HCT116 (cell line): Measurements from ENCODE around the gene ALPP. TPM values are rescaled to one million over a fixed set of nuclear protein-coding genes. Genes with fewer than 3 reads are reported as not detected.

Experiments
- ATAC-seq: fragments of 200-7000 bp; cut with Tn5 transposase; 2 replicates; pipeline ENCODE4 v1.9.1; 2020; ENCODE audit warnings: mild to moderate bottlenecking, moderate library complexity
- BruUV-seq: library from RNA; stranded (reverse); fragments of 400-500 nt; replicated peaks from 2 replicates; lab custom pipeline; 2021; lab: Mats Ljungman, UMichigan
- CTCF ChIA-PET: fragments of 300-600 bp; sonication (Branson Sonifier 250); formaldehyde crosslinking; loops from one replicate; lab custom pipeline; 2021; ENCODE audit warnings: antibody characterized with exemption; lab: Charles Lee
- POLR2A ChIA-PET: fragments of 300-600, 350-600 bp; sonication (Branson Sonifier 250); formaldehyde crosslinking; loops from one replicate; lab custom pipeline; 2021; ENCODE audit warnings: antibody characterized with exemption; lab: Charles Lee
- RAD21 ChIA-PET, 2 experiments: fragments of 300-600 bp; sonication (Branson Sonifier 250); formaldehyde crosslinking; loops; one replicate each; lab custom pipeline; 2023; ENCODE audit warnings: low total read pairs in 2 of 2; ENCODE audit not compliant: uncharacterized antibody in 2 of 2, unreplicated experiment in 2 of 2, low non-redundant PET in 1 of 2; lab: Charles Lee
- DNase-seq: peaks from one replicate; pipeline ENCODE4 v3.0.0-alpha.2; 2010; ENCODE audit warnings: low read depth, low spot score
- H2AFZ ChIP-seq: fragments of 200-600 bp; shearing (Covaris generic), sonication (generic); 2 replicates; pipeline ENCODE4 v1.6.1; 2017; ENCODE audit warnings: low read depth, mixed run types, mixed read lengths, antibody characterized with exemption, low read length; ENCODE audit not compliant: poor library complexity, severe bottlenecking
- H3K27ac ChIP-seq: 2 replicates; pipeline ENCODE4 v1.5.1; 2012; ENCODE audit warnings: low read depth, low read length
- H3K27me3 ChIP-seq: fragments of 200-600 bp; sonication (generic); 2 replicates; pipeline ENCODE4 v1.6.1; 2016; ENCODE audit warnings: mixed run types, low read length, mixed read lengths; ENCODE audit not compliant: insufficient read depth
- H3K36me3 ChIP-seq, 2 experiments: fragments of 200-500 bp in 1 of 2; fragments of 200-600 bp in 1 of 2; sonication (Bioruptor generic) in 1 of 2; sonication (generic) in 1 of 2; 2 replicates each; pipeline versions ENCODE4 v1.5.1 to v1.6.1; 2014 to 2016; ENCODE audit warnings: low read length in 2 of 2, inconsistent platforms in 1 of 2, mixed read lengths in 1 of 2, mixed run types in 1 of 2; ENCODE audit not compliant: insufficient read depth in 2 of 2, control insufficient read depth in 1 of 2
- H3K4me1 ChIP-seq, 2 experiments: fragments of 200-600 bp in 1 of 2; sonication (generic) in 1 of 2; 2 replicates each; pipeline versions ENCODE4 v1.5.1 to v1.6.1; 2012 to 2017; ENCODE audit warnings: low read length in 2 of 2, inconsistent platforms in 1 of 2, mild to moderate bottlenecking in 1 of 2, mixed read lengths in 1 of 2, mixed run types in 1 of 2, moderate library complexity in 1 of 2; ENCODE audit not compliant: insufficient read depth in 2 of 2, control insufficient read depth in 1 of 2
- H3K4me2 ChIP-seq: fragments of 200-600 bp; sonication (generic); 2 replicates; pipeline ENCODE4 v1.6.1; 2017; ENCODE audit warnings: mixed run types, low read length, mixed read lengths
- H3K4me3 ChIP-seq, 2 experiments: fragments of 200-600 bp in 1 of 2; sonication (generic) in 1 of 2; replicated peaks in 1 of 2; 2 replicates each; pipeline ENCODE4 v1.5.1; 2011 to 2016; ENCODE audit warnings: low read length in 2 of 2, control low read depth in 1 of 2, low read depth in 1 of 2, mild to moderate bottlenecking in 1 of 2, mixed read lengths in 1 of 2, mixed run types in 1 of 2
- H3K79me2 ChIP-seq: fragments of 200-600 bp; sonication (generic); 2 replicates; pipeline ENCODE4 v1.6.1; 2017; ENCODE audit warnings: mild to moderate bottlenecking, mixed run types, low read length, moderate library complexity, mixed read lengths; ENCODE audit not compliant: insufficient read depth
- H3K9ac ChIP-seq: fragments of 200-600 bp; sonication (generic); 2 replicates; pipeline ENCODE4 v1.6.1; 2016; ENCODE audit warnings: low read length, mixed read lengths
- H3K9me2 ChIP-seq: fragments of 200-600 bp; sonication (generic), shearing (Covaris generic); 2 replicates; pipeline ENCODE4 v1.6.1; 2017; ENCODE audit warnings: mixed run types, mild to moderate bottlenecking, moderate library complexity; ENCODE audit not compliant: insufficient read depth
- H3K9me3 ChIP-seq, 2 experiments: fragments of 200-500 bp in 1 of 2; fragments of 200-600 bp in 1 of 2; sonication (Bioruptor generic) in 1 of 2; sonication (generic) in 1 of 2; 2 replicates each; pipeline ENCODE4 v1.6.1; 2014 to 2017; ENCODE audit warnings: low read length in 2 of 2, mixed read lengths in 2 of 2, inconsistent platforms in 1 of 2, low read depth in 1 of 2, mild to moderate bottlenecking in 1 of 2, mixed run types in 1 of 2, moderate library complexity in 1 of 2; ENCODE audit not compliant: control insufficient read depth in 1 of 2, insufficient read depth in 1 of 2
- H4K20me1 ChIP-seq: fragments of 200-600 bp; sonication (generic), shearing (Covaris generic); 2 replicates; pipeline ENCODE4 v1.6.1; 2017; ENCODE audit warnings: mixed run types, mild to moderate bottlenecking, moderate library complexity; ENCODE audit not compliant: insufficient read depth
- CBX3 ChIP-seq: IDR thresholded peaks from 2 replicates; pipeline ENCODE4 v1.6.1; 2012; ENCODE audit warnings: low read depth
- ELF1 ChIP-seq: IDR thresholded peaks from 2 replicates; pipeline ENCODE4 v1.6.1; 2012; ENCODE audit warnings: low read depth, borderline replicate concordance
- EZH2phosphoT487 ChIP-seq: fragments of 200-600 bp; IDR thresholded peaks from 2 replicates; pipeline ENCODE4 v1.6.1; 2018; ENCODE audit warnings: antibody characterized with exemption, borderline replicate concordance
- FOSL1 ChIP-seq: IDR thresholded peaks from 2 replicates; pipeline ENCODE4 v1.6.1; 2012; ENCODE audit warnings: low read depth
- POLR2AphosphoS5 ChIP-seq: IDR thresholded peaks from 2 replicates; pipeline ENCODE4 v1.6.1; 2011; ENCODE audit warnings: mild to moderate bottlenecking, low read depth, low read length, moderate library complexity
- RAD21 ChIP-seq: IDR thresholded peaks from 2 replicates; pipeline ENCODE4 v1.6.1; 2012; ENCODE audit warnings: low read depth, mild to moderate bottlenecking
- SIN3A ChIP-seq: IDR thresholded peaks from 2 replicates; pipeline ENCODE4 v1.6.1; 2012; ENCODE audit warnings: low read depth
- YY1 ChIP-seq: IDR thresholded peaks from 2 replicates; pipeline ENCODE4 v1.6.1; 2011; ENCODE audit warnings: low read length, low read depth, moderate library complexity, mild to moderate bottlenecking; ENCODE audit not compliant: insufficient replicate concordance; ENCODE audit errors: extremely low read depth
- intact Hi-C: fragments of 100-400 bp; cut with micrococcal nuclease; formaldehyde crosslinking; loops from 2 replicates; pipeline ENCODE4 v1.10.0; 2022
- total RNA-seq: library from RNA; stranded (reverse); gene quantifications from one replicate; pipeline ENCODE4 v1.2.1, GENCODE V29; 2021; ENCODE audit not compliant: unreplicated experiment
- TF ChIP-seq, protein P1 (sequence below): IDR thresholded peaks from 2 replicates; pipeline ENCODE4 v1.6.1; 2012

The ALPP gene
- total RNA-seq, 1 experiment from 2014 or later: 0.34 TPM

DNA sequence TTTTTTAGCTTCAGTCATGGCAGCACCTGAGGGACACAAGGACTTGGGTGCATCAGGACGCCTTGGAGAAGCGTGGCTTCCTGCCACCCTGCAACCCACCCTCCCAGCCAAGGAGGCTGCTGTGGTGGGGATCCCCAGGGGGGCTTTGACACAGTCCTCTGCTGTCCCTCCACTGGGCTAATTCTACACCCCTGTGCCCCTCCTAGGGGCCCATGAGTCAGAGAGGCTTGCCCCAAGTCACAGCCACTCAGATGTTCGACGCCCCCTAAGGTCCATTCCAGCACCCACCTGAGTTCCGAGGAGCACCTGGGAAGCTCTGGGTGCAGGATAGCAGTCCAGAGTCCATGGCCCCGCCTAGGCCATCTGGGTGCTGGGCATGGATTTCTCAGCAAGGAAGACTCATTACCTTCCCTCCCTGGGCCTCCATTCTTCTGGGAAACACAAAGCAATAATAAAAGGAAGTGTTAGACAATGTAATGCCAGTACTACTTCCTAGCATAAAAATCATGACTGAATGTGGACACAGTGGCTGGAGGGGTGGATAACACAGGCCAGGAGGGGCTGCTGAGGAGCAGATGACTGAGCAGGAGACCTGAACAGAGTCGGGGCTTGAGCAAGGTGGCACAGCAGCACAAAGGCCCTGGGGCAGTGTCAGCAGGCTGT lies 31.8 kb downstream of the ALPP start:
- Histone ChIP-seq H4K20me1 (no peaks in the 10 kb centered on the region), H3K9ac (no peak overlapping the region), H3K9me2 (no peaks in the 10 kb centered on the region), H3K4me2 (no peak overlapping the region), H3K27me3 (no peaks in the 10 kb centered on the region), H3K36me3 (no peaks in the 10 kb centered on the region), H3K27ac (no peak overlapping the region), H3K79me2 (no peaks in the 10 kb centered on the region)
- intact Hi-C loops: no loop called here
- no TSS peak for BruUV-seq
- ATAC-seq: no peak
- POLR2A ChIA-PET: no interaction called here
- CTCF ChIA-PET: no interaction called here
- RAD21 ChIA-PET: no interaction called here
- TF ChIP-seq FOSL1 (no peak), SIN3A (no peak), ELF1 (no peak), CBX3 (no peak), YY1 (no peak), EZH2phosphoT487 (no peak), POLR2AphosphoS5 (no peak), RAD21 (no peak)
- TF ChIP-seq, protein P1, sequence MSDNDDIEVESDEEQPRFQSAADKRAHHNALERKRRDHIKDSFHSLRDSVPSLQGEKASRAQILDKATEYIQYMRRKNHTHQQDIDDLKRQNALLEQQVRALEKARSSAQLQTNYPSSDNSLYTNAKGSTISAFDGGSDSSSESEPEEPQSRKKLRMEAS: no peak
- TF ChIP-seq, all 23 proteins: peak for 0
- Histone ChIP-seq H3K9me3 (no peaks in the 10 kb centered on the region), H3K4me3 (no peak overlapping the region), H2AFZ (no peak overlapping the region), H3K4me1 (peaks cover 0 to 2% of the 10 kb centered on the region in 2 experiments; a peak in 1 of 4 replicates)
- no peak for DNase-seq
